Upper lobe of left lung (tissue), 6 donors: ENCODE data around the gene LRP5. TPM values are rescaled to one million over a fixed set of nuclear protein-coding genes. Genes with fewer than 3 reads are reported as not detected.
A peak's percentile ranks its signal among the peaks of the same experiment; 100 is the strongest.

Experiments
- ATAC-seq, 2 donors: fragments of 200-7000 bp; cut with Tn5 transposase; one replicate each; pipeline ENCODE4 v1.9.1; 2022; ENCODE audit warnings: mild to moderate bottlenecking in 2 of 2, moderate library complexity in 2 of 2; ENCODE audit not compliant: low FRiP score in 2 of 2
- DNase-seq, 2 donors: peaks; one replicate each; pipeline ENCODE4 v3.0.0-alpha.2; 2019 to 2020
- H3K27ac ChIP-seq, 4 donors: fragments of 200-600 bp; sonication (generic); one replicate each; pipeline ENCODE4 v1.5.1; 2016 to 2019
- H3K27me3 ChIP-seq, 4 donors: fragments of 200-600 bp; sonication (generic); one replicate each; pipeline ENCODE4 v1.5.1; 2017 to 2019
- H3K36me3 ChIP-seq, 4 donors: fragments of 200-600 bp; sonication (generic); one replicate each; pipeline ENCODE4 v1.5.1; 2016 to 2019
- H3K4me1 ChIP-seq, 4 donors: fragments of 200-600 bp; sonication (generic); one replicate each; pipeline ENCODE4 v1.5.1; 2018 to 2019
- H3K4me3 ChIP-seq, 4 donors: fragments of 200-600 bp; sonication (generic); one replicate each; pipeline ENCODE4 v1.5.1; 2017 to 2019; ENCODE audit warnings: mild to moderate bottlenecking in 2 of 4, moderate library complexity in 1 of 4
- H3K9me3 ChIP-seq, 4 donors: fragments of 200-600 bp; sonication (generic); one replicate each; pipeline ENCODE4 v1.5.1; 2018 to 2019
- CTCF ChIP-seq, 6 experiments: fragments of 450-650 bp in 4 of 6; fragments of 200-600 bp in 2 of 6; sonication (generic) in 2 of 6; IDR thresholded peaks; one replicate each; pipeline ENCODE4 v1.5.1; 2016 to 2019; ENCODE audit warnings: antibody characterized with exemption in 6 of 6
- EP300 ChIP-seq, 4 donors: sonication (generic); formaldehyde crosslinking; IDR thresholded peaks; one replicate each; pipeline ENCODE4 v1.5.1; 2017; ENCODE audit warnings: antibody characterized with exemption in 4 of 4, control low read depth in 2 of 4
- POLR2A ChIP-seq, 4 donors: fragments of 450-650 bp; IDR thresholded peaks; one replicate each; pipeline ENCODE4 v1.5.1; 2016 to 2017; ENCODE audit warnings: antibody characterized with exemption in 4 of 4, mild to moderate bottlenecking in 2 of 4
- POLR2AphosphoS5 ChIP-seq, 2 donors: sonication (generic); formaldehyde crosslinking; IDR thresholded peaks; one replicate each; pipeline ENCODE4 v1.5.1; 2017; ENCODE audit warnings: antibody characterized with exemption in 2 of 2
- WGBS, 2 donors: methylation state at CpG; one replicate each; pipeline ENCODE4 v1.1.5; 2017 to 2018; 5-methylcytosine and 5-hydroxymethylcytosine counted together
- total RNA-seq, 6 donors: library from RNA; depleted of rRNA in 4 of 6; stranded (reverse); fragments of >200 nt in 4 of 6; gene quantifications; one replicate each; pipeline versions ENCODE4 v1.1.0 to v1.2.1, GENCODE V29; 2016 to 2021
- donor health status: DM: no; HTN: no; CAD: no; lungs with moderate emphysema.
- donor health status: DM: no; HTN: yes; CAD: no; lungs with severe emphysema.

LRP5 gene
- total RNA-seq, 6 donors from 2014 or later = 51.5 to 79.4 (median 67.6) TPM

- H3K4me3 ChIP-seq = peak overlapping the region; percentile 76 to 94 (median 92)
- H3K9me3 ChIP-seq = no peaks in the 10 kb centered on the region
- WGBS, 2 donors = 7 to 9% methylated on average over 23 to 43 of the region's 56 CpGs
- ATAC-seq (peak; percentile 98), DNase-seq (peak; percentile 97 to 98)
- H3K4me1 ChIP-seq = peaks cover 35 to 48% (median 37%) of the 10 kb centered on the region in 4 donors
- peak overlapping the region; percentile 96 to 99 (median 98) for H3K27ac ChIP-seq
- H3K36me3 ChIP-seq = no peaks in the 10 kb centered on the region
- TF ChIP-seq CTCF (IDR thresholded peaks at IDR 0.05) (peak in 3 of 6 experiments; percentile 1 to 26 (median 25)), POLR2AphosphoS5 (IDR thresholded peaks at IDR 0.05) (peak in 1 of 2 donors; percentile 7), EP300 (IDR thresholded peaks at IDR 0.05) (peak in 1 of 4 donors; percentile 81), POLR2A (IDR thresholded peaks at IDR 0.05) (no peak)
- no peaks in the 10 kb centered on the region for H3K27me3 ChIP-seq
These were observed 147.7 kb downstream of the LRP5 start for GRCh38 chr11:68459886-68460740.

GRCh38 chr11:68460741-68461574 lies 148.6 kb downstream of the LRP5 start, which contains the start of gene PPP6R3:
Gene PPP6R3, plus strand, starts transcription at chr11:68460752. Its CDS starts 76,913 bp downstream, at chr11:68537665.
- peak; percentile 10 to 75 for ATAC-seq
- no peak for TF ChIP-seq EP300 (IDR thresholded peaks at IDR 0.05)
- peak; percentile 83 to 88 for TF ChIP-seq POLR2AphosphoS5 (IDR thresholded peaks at IDR 0.05)
- peak in 3 of 4 donors; percentile 72 to 81 (median 73) for TF ChIP-seq POLR2A (IDR thresholded peaks at IDR 0.05)
- peak in 2 of 6 experiments; percentile 17 to 26 for TF ChIP-seq CTCF (IDR thresholded peaks at IDR 0.05)
- WGBS, 2 donors = 0 to 1% methylated on average over 10 to 44 of the region's 92 CpGs

GRCh38 chr11:68461575-68461917 lies 149.2 kb downstream of the LRP5 start:
- 0 to 3% methylated on average over 12 of the region's 12 CpGs for WGBS, 2 donors
- no peak for ATAC-seq

More at GRCh38 chr11:68460741-68461574, 148.6 kb downstream of the LRP5 start, which contains the start of gene PPP6R3:
- Histone ChIP-seq H3K9me3 (no peaks in the 10 kb centered on the region), H3K4me3 (peak within 1 kb of the TSS; percentile 76 to 94 (median 92)), H3K4me1 (peaks cover 41 to 53% (median 44%) of the 10 kb centered on the region in 4 donors), H3K36me3 (no peaks in the 10 kb centered on the region), H3K27ac (peak within 1 kb of the TSS; percentile 96 to 99 (median 98)), H3K27me3 (no peaks in the 10 kb centered on the region)
- peak in 1 of 2 donors; percentile 93 for DNase-seq

GRCh38 chr11:68463714-68464113 lies 151.3 kb downstream of the LRP5 start:
- Histone ChIP-seq H3K27me3 (no peaks in the 10 kb centered on the region), H3K27ac (no peak overlapping the region), H3K4me3 (no peak overlapping the region), H3K4me1 (peaks cover 51 to 73% (median 64%) of the 10 kb centered on the region in 4 donors), H3K9me3 (no peaks in the 10 kb centered on the region), H3K36me3 (no peaks in the 10 kb centered on the region)
- TF ChIP-seq POLR2AphosphoS5 (IDR thresholded peaks at IDR 0.05) (no peak), POLR2A (IDR thresholded peaks at IDR 0.05) (no peak), CTCF (IDR thresholded peaks at IDR 0.05) (no peak), EP300 (IDR thresholded peaks at IDR 0.05) (no peak)
- no peak for DNase-seq
- 67 to 92% methylated on average over 1 of the region's 1 CpG for WGBS, 2 donors
- no peak for ATAC-seq

More at GRCh38 chr11:68461575-68461917, 149.2 kb downstream of the LRP5 start:
- H3K27ac ChIP-seq = peak overlapping the region; percentile 96 to 99 (median 98)
- no peaks in the 10 kb centered on the region for H3K27me3 ChIP-seq
- peaks cover 40 to 53% (median 48%) of the 10 kb centered on the region in 4 donors for H3K4me1 ChIP-seq
- H3K36me3 ChIP-seq = no peaks in the 10 kb centered on the region
- TF ChIP-seq POLR2AphosphoS5 (IDR thresholded peaks at IDR 0.05) (no peak), EP300 (IDR thresholded peaks at IDR 0.05) (no peak), POLR2A (IDR thresholded peaks at IDR 0.05) (no peak), CTCF (IDR thresholded peaks at IDR 0.05) (no peak)
- H3K9me3 ChIP-seq = no peaks in the 10 kb centered on the region
- peak overlapping the region; percentile 76 to 94 (median 92) for H3K4me3 ChIP-seq
- no peak for DNase-seq
